ENCODE results near the gene C2orf42.

The C2orf42 gene

DNA sequence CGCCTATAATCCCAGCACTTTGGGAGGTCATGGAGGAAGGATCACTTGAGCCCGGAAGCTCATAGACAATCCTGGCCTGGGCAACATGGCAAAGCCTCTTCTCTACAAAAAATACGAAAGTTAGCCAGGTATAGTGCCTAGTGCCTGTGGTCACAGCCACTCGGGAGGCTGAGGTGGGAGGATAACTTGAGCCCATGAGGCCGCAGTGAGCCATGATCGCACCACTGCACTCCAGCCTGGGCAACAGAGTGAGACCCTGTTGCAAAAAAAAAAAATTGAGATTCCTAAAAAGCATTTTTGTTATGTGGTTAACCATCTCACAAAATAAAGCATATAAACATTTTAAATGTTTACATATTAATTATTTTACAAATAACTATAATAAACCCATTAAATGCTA, 89.6 kb downstream of the C2orf42 start:
- DNase-seq (no peak), ATAC-seq (ENCODE audit: insufficient read depth, low read depth) (no peak)
- Histone ChIP-seq H3K27ac (ENCODE audit: low read length) (no peak overlapping the region), H3K9me3 (ENCODE audit: insufficient read depth, low read length, severe bottlenecking) (no peaks in the 10 kb centered on the region), H3K27me3 (ENCODE audit: insufficient read depth, low read length, poor library complexity) (no peaks in the 10 kb centered on the region), H4K20me1 (ENCODE audit: insufficient read depth, low read length) (no peaks in the 10 kb centered on the region), H3K9ac (ENCODE audit: low read depth, low read length) (no peak overlapping the region), H3K79me2 (ENCODE audit: insufficient read depth, low read length) (no peaks in the 10 kb centered on the region), H2AFZ (ENCODE audit: low read depth, low read length) (no peak overlapping the region), H3K36me3 (ENCODE audit: insufficient read depth, low read length) (no peaks in the 10 kb centered on the region), H3K4me2 (ENCODE audit: insufficient read depth, low read length) (no peak overlapping the region), H3K4me3 (ENCODE audit: low read depth in 1 of 2, low read length in 2 of 2) (no peak overlapping the region), H3K4me1 (ENCODE audit: insufficient read depth, low read length) (peaks cover 21% of the 10 kb centered on the region)
- no peak for TF ChIP-seq EZH2 (IDR thresholded peaks at IDR 0.05; ENCODE audit: borderline replicate concordance, low read depth, low read length, severe bottlenecking)
- TF ChIP-seq CTCF (IDR thresholded peaks at IDR 0.05; ENCODE audit: borderline replicate concordance, extremely low read depth, low read length, poor library complexity, severe bottlenecking) = no peak

All from DND-41 (cell line).